Adrenal gland (tissue), 12 donors: ENCODE measurements around the gene PACSIN2. TPM values are rescaled to one million over a fixed set of nuclear protein-coding genes. Genes with fewer than 3 reads are reported as not detected.

Source experiments
- DNase-seq, 7 donors: peaks; one replicate each; pipeline ENCODE4 v3.0.0-alpha.2; 2019 to 2020
- H3K27ac ChIP-seq, 5 donors: fragments of 200-600 bp; sonication (generic) in 4 of 5; 1 replicate in 3 of 5; 2 replicates in 2 of 5; pipeline versions ENCODE4 v1.5.1 to v1.8.0; 2016 to 2020; ENCODE audit warnings: mild to moderate bottlenecking in 1 of 5
- H3K27me3 ChIP-seq: fragments of 200-600 bp; 2 replicates; pipeline ENCODE4 v1.8.0; 2021
- H3K36me3 ChIP-seq, 2 donors: fragments of 200-600 bp; replicated peaks in 1 of 2; 1 replicate in 1 of 2; 2 replicates in 1 of 2; pipeline versions ENCODE4 v1.5.1 to v1.8.0; 2018 to 2022
- H3K4me1 ChIP-seq, 2 donors: fragments of 200-600 bp; replicated peaks in 1 of 2; 1 replicate in 1 of 2; 2 replicates in 1 of 2; pipeline versions ENCODE4 v1.5.1 to v1.8.0; 2018 to 2021
- H3K4me3 ChIP-seq, 4 donors: fragments of 200-600 bp; sonication (generic) in 3 of 4; one replicate each; pipeline ENCODE4 v1.5.1; 2016 to 2018
- H3K9me3 ChIP-seq, 3 donors: fragments of 200-600 bp; sonication (generic) in 1 of 3; replicated peaks in 1 of 3; 1 replicate in 2 of 3; 2 replicates in 1 of 3; pipeline versions ENCODE4 v1.5.1 to v1.8.0; 2016 to 2021
- CTCF ChIP-seq, 6 experiments: fragments of 450-650 bp in 4 of 6; fragments of 200-600 bp in 2 of 6; sonication (generic) in 1 of 6; IDR thresholded peaks; 1 replicate in 5 of 6; 2 replicates in 1 of 6; pipeline versions ENCODE4 v1.5.1 to v1.8.0; 2016 to 2021; ENCODE audit warnings: antibody characterized with exemption in 6 of 6, mild to moderate bottlenecking in 2 of 6, moderate library complexity in 1 of 6
- POLR2A ChIP-seq, 2 donors: fragments of 450-650 bp; IDR thresholded peaks; one replicate each; pipeline ENCODE4 v1.6.1; 2017; ENCODE audit warnings: antibody characterized with exemption in 2 of 2, mild to moderate bottlenecking in 2 of 2, moderate library complexity in 1 of 2
- WGBS, 4 donors: extraction: QIAGEN DNeasy Blood & Tissue Kit in 2 of 4; methylation state at CpG; one replicate each; pipeline versions ENCODE4 v1.1.5 to v1.1.7; 2013 to 2017; 5-methylcytosine and 5-hydroxymethylcytosine counted together
- intact Hi-C, 2 donors: fragments of 100-400 bp; cut with DNase I; formaldehyde crosslinking; loops; one replicate each; pipeline versions ENCODE4 v1.14.1 to v1.15.0; 2022 to 2023
- polyA plus RNA-seq, 3 donors: library from polyadenylated mRNA; stranded (reverse); fragments of 200-250 nt in 2 of 3; fragments of 350-450 nt in 1 of 3; fragmentation: Illumina TruSeq in 1 of 3; extraction: RNeasy Lipid Tissue Mini Kit (QIAGEN cat#74804) in 1 of 3; gene quantifications; one replicate each; pipeline ENCODE4 v1.2.3, GENCODE V29; 2013 to 2014
- total RNA-seq, 9 donors: library from RNA; depleted of rRNA in 4 of 9; stranded (reverse); fragments of >200 nt in 4 of 9; fragments of 120-200 nt in 1 of 9; fragmentation: NEBNext Ultra II Directional in 1 of 9; extraction: Animal tissue kit (Norgen Biotek cat#: 25700) in 1 of 9; gene quantifications; one replicate each; pipeline versions ENCODE4 v1.1.0 to v1.2.4, GENCODE V29; 2013 to 2023
- donor health status: healthy with polysubstance abuse.
- donor health status: Bipolar disorder and iron deficiency.
- donor health status: DM: yes; HTN: yes; CAD: no.
- donor health status: DM: no; HTN: no; CAD: no.
- donor health status: DM: no; HTN: no; CAD: no.
- donor health status: DM: yes; HTN: yes; CAD: no.

PACSIN2 gene
- total and polyA plus RNA-seq, 12 donors: 29.8 to 186 (median 115) TPM

GRCh38 chr22:42978453-42979103 is 36.4 kb downstream of the PACSIN2 start:
- Histone ChIP-seq H3K4me1 (peaks cover 11 to 26% of the 10 kb centered on the region in 2 donors), H3K27me3 (no peaks in the 10 kb centered on the region), H3K9me3 (no peaks in the 10 kb centered on the region), H3K27ac (peak overlapping the region in 4 of 5 donors; percentile 11 to 76 (median 28)), H3K4me3 (no peak overlapping the region), H3K36me3 (no peaks in the 10 kb centered on the region)
- WGBS, 4 donors: 54 to 66% (median 61%) methylated on average over 5 of the region's 5 CpGs
- intact Hi-C loops: loop anchor here in 1 of 2 donors (10.0 kb wide), 1 partner anchor 56 kb away; no protein-coding TSS in a partner anchor
- DNase-seq: peak in 1 of 7 donors; percentile 37
- no peak for TF ChIP-seq CTCF (IDR thresholded peaks at IDR 0.05)
- TF ChIP-seq POLR2A (IDR thresholded peaks at IDR 0.05): no peak

GRCh38 chr22:42977569-42977968 is 37.4 kb downstream of the PACSIN2 start:
- no peaks in the 10 kb centered on the region for H3K27me3 ChIP-seq
- H3K36me3 ChIP-seq: no peaks in the 10 kb centered on the region
- no peak overlapping the region for H3K4me3 ChIP-seq
- DNase-seq: peak in 1 of 7 donors; percentile 55
- H3K27ac ChIP-seq: peak overlapping the region in 1 of 5 donors; percentile 11
- TF ChIP-seq POLR2A (IDR thresholded peaks at IDR 0.05) (no peak), CTCF (IDR thresholded peaks at IDR 0.05) (no peak)
- H3K9me3 ChIP-seq: no peaks in the 10 kb centered on the region
- 72 to 79% (median 77%) methylated on average over 6 of the region's 6 CpGs for WGBS, 4 donors
- peaks cover 11 to 34% of the 10 kb centered on the region in 2 donors for H3K4me1 ChIP-seq
- intact Hi-C loops: loop anchor here in 1 of 2 donors (10.0 kb wide), 1 partner anchor 57 kb away; no protein-coding TSS in a partner anchor

GRCh38 chr22:42976217-42976933 is 38.6 kb downstream of the PACSIN2 start:
- peak overlapping the region in 1 of 5 donors; percentile 3 for H3K27ac ChIP-seq
- H3K4me3 ChIP-seq: no peak overlapping the region
- H3K4me1 ChIP-seq: peaks cover 11 to 36% of the 10 kb centered on the region in 2 donors
- no peaks in the 10 kb centered on the region for H3K9me3 ChIP-seq
- H3K27me3 ChIP-seq: no peaks in the 10 kb centered on the region
- DNase-seq: peak in 2 of 7 donors; percentile 6 to 44
- TF ChIP-seq POLR2A (IDR thresholded peaks at IDR 0.05): no peak
- no peak for TF ChIP-seq CTCF (IDR thresholded peaks at IDR 0.05)
- intact Hi-C loops: loop anchor here in 1 of 2 donors (10.0 kb wide), 1 partner anchor 58 kb away; no protein-coding TSS in a partner anchor
- no peaks in the 10 kb centered on the region for H3K36me3 ChIP-seq
- 64 to 79% (median 68%) methylated on average over 5 to 7 of the region's 7 CpGs for WGBS, 4 donors

- DNase-seq: peak in 1 of 7 donors; percentile 7
- H3K4me3 ChIP-seq: no peak overlapping the region
- peak overlapping the region in 1 of 5 donors; percentile 69 for H3K27ac ChIP-seq
- peaks cover 11 to 36% of the 10 kb centered on the region in 2 donors for H3K4me1 ChIP-seq
- no peaks in the 10 kb centered on the region for H3K27me3 ChIP-seq
- TF ChIP-seq POLR2A (IDR thresholded peaks at IDR 0.05): no peak
- no peak for TF ChIP-seq CTCF (IDR thresholded peaks at IDR 0.05)
- no peaks in the 10 kb centered on the region for H3K9me3 ChIP-seq
- WGBS, 4 donors: 92 to 97% (median 96%) methylated on average over 3 of the region's 3 CpGs
- H3K36me3 ChIP-seq: no peaks in the 10 kb centered on the region
- intact Hi-C loops: loop anchor here in 1 of 2 donors (10.0 kb wide), 1 partner anchor 61 kb away; no protein-coding TSS in a partner anchor
Measured at GRCh38 chr22:42974223-42974622, 40.7 kb downstream of the PACSIN2 start.
